HG02798 (cell line): ENCODE results near the gene NUP85.
"Not testable (repeated sequence)": the region's sequence is repeated elsewhere in the genome, so short reads cannot be mapped to it uniquely, and the experiment has no call there.

Source experiments
- ATAC-seq: cut with Tn5 transposase; IDR thresholded peaks from one replicate; pipeline ENCODE4 v1.9.1; 2021; ENCODE audit warnings: mild to moderate bottlenecking; ENCODE audit not compliant: unreplicated experiment, poor library complexity

The NUP85 gene

GRCh38 chr17:75265614-75266315 lies 60.3 kb downstream of the NUP85 start:
- ATAC-seq: no peak

- no peak for ATAC-seq
Measured at GRCh38 chr17:75266316-75267152, 61.1 kb downstream of the NUP85 start.

GRCh38 chr17:75267153-75267410 lies 61.6 kb downstream of the NUP85 start:
- ATAC-seq: no peak

GRCh38 chr17:75267411-75268232 lies 62.1 kb downstream of the NUP85 start:
- ATAC-seq: no peak

GRCh38 chr17:75269844-75270217 lies 64.4 kb downstream of the NUP85 start:
- no peak for ATAC-seq

GRCh38 chr17:75270218-75270965 lies 64.9 kb downstream of the NUP85 start:
- ATAC-seq: peak; percentile 38

GRCh38 chr17:75270966-75271232 lies 65.4 kb downstream of the NUP85 start, which contains the start of gene MIF4GD:
Gene MIF4GD, minus strand, starts transcription at chr17:75271231. Its CDS starts 1,036 bp downstream, at chr17:75270195.
- no peak for ATAC-seq

- peak; percentile 89 for ATAC-seq
Measured at GRCh38 chr17:75271233-75271954, 65.9 kb downstream of the NUP85 start.

- ATAC-seq: no peak
Measured at GRCh38 chr17:75271955-75272847, 66.7 kb downstream of the NUP85 start.

GRCh38 chr17:75272848-75273184 lies 67.3 kb downstream of the NUP85 start:
- ATAC-seq: no peak

GRCh38 chr17:75273977-75274708 lies 68.7 kb downstream of the NUP85 start:
- ATAC-seq: no peak

GRCh38 chr17:75277664-75278071 lies 72.2 kb downstream of the NUP85 start:
- ATAC-seq: no peak

GRCh38 chr17:75280189-75280588 lies 74.7 kb downstream of the NUP85 start:
- ATAC-seq: not testable (repeated sequence)

- no peak for ATAC-seq
Measured at GRCh38 chr17:75285123-75285522, 79.6 kb downstream of the NUP85 start.
